NCI-H1105 (cell line): Measurements from ENCODE around the gene ADAMTS6.
A peak's percentile ranks its signal among the peaks of the same experiment; 100 is the strongest.

Source experiments
- DNase-seq: peaks from one replicate; lab custom pipeline; 2025; lab: John Stamatoyannopoulos, UW

ADAMTS6 gene

DNA sequence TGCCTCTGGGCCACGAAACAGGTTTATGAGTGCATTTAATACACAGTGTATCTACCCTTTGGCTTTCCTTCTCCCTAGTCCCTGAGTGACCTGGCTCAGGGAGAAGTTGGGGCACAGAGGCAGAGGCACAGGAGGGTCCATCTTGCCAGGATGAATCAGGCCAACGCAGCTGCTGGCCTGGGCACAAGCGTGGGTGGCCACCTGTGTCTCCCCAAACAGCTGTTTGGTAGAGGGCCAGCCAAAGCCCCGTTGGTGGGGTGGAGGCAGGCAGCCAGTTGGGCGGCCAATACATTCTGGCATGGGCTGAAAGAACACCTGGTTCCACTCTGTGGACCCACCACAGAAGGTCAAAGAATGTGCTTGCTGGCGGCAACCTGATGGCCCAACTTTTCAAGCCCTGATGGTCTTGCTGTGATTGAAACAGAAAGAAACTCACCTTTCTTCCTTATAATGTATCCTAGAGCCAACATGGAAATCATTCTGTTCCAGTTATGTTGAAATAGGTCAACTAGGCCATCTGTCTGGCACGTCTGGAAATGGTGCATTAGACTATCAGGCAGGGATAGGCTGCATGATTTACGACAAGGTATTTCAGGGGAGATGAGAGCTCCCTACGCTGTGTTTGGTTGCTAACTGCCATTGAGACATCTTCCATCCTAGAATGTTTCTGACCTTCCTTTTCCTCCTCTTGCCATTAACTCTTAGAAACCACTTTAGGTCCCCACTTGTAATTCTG, 337.4 kb downstream of the ADAMTS6 start:
- no peak for DNase-seq

- DNase-seq = no peak
Measured at GRCh38 chr5:65142511-65143011, 339.2 kb downstream of the ADAMTS6 start.

GRCh38 chr5:65142016-65142415, 339.7 kb downstream of the ADAMTS6 start:
- DNase-seq = no peak

GRCh38 chr5:65141493-65141892, 340.2 kb downstream of the ADAMTS6 start:
- peak; percentile 25 for DNase-seq

DNA sequence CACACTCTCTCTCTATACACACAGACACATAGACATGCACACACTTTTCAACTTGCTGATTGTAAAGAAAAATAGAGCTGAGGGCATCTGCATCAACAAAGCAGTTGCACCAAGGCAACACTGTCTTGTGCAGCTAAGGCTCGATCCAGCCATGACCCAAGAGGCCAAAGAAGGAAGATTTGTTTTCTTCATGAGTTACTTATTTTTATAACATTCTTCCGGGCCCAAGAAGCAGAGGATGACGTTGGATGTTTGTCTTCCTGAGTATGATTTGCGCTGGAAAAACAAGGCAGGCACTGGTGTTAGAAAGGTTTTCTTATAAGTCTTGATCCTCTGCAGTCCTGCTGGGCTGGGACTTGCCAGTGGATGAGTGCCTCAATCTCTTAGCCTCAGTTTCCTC, 344.1 kb downstream of the ADAMTS6 start:
- DNase-seq = no peak

DNA sequence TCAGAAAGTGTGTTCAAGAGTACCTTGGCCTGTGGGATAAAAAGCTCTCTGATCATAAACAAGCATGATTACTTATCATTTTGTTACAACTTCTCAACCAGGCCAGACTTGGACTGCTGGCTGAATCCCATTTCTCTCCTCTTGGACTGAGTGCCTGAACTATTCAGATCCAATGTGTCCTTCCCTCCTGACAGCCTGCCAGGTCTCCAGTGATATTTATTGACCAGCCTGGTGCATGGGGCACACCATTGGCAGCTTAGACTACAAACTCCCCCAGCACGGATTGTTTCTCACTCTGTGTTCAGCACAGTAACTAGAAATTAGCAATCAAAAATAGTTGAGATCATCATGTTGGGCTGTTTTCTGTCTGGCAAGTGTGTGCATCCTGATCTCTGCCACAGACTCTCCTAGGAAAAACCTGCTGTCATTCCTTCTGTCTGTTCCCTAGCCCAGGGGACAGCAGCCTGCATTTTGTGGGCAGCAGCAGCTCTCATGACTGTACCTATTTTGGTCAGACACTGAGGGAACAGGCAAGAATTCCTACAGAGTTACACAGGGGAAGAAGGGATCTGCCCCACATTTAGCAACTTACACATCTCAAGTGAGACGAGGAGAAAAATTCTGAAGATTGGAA, 348.1 kb downstream of the ADAMTS6 start:
- no peak for DNase-seq

GRCh38 chr5:65132386-65132785, 349.3 kb downstream of the ADAMTS6 start:
- no peak for DNase-seq

DNA sequence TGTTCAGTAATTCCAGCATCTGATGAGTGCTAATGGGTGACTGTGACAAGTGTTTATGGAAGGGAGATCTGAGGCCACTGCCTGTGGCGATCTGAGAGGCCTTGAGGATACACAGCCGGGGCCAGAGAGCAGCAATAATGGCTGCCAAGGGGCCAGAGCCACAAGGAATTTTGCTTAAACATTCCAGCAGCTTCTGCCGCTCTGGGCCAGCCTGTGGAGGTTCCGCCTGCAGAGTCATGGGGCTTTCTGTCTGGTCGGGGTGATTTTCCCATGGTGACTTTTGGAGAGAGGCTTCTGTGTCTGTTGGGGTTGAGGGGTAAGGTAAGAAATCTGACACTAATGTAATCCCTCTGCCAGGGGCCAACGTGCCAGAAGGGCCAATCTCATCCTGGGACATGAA, 353.5 kb downstream of the ADAMTS6 start:
- DNase-seq = no peak

DNA sequence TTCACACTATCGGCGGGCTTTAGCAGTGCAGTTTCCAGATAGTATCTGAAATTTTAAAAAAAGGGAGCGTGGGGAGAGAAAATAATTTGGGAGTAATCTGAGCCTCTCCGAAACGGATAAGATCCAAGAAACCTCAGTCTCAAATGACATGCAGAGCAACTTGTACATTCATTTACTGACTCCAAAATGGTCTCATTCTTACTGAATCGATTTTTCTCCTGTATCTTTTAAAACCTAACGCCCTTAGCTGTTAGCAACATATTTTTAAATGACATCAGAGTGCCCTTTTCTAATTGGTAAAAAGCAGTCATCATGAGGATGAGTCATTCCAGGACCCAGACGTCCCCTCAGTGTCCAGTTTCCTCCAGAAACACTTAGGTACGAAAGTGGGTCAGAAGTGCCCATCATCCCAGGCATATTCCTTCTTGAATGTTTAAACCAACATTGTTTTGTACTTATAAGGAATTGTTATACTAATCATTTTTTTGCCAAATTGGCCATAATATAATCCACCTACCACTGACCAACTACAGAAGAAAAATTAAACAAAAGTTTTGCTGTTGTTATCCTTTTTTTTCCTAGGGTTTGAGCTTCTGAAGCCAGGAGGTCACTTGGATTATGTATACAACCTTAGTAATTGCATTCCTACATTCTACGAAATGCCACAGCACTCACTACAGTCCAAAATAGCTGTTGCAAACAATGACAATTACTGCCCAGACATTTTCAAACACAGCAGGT, 354.4 kb downstream of the ADAMTS6 start:
- DNase-seq = no peak

GRCh38 chr5:65126542-65127069, 355.1 kb downstream of the ADAMTS6 start:
- DNase-seq = no peak

DNA sequence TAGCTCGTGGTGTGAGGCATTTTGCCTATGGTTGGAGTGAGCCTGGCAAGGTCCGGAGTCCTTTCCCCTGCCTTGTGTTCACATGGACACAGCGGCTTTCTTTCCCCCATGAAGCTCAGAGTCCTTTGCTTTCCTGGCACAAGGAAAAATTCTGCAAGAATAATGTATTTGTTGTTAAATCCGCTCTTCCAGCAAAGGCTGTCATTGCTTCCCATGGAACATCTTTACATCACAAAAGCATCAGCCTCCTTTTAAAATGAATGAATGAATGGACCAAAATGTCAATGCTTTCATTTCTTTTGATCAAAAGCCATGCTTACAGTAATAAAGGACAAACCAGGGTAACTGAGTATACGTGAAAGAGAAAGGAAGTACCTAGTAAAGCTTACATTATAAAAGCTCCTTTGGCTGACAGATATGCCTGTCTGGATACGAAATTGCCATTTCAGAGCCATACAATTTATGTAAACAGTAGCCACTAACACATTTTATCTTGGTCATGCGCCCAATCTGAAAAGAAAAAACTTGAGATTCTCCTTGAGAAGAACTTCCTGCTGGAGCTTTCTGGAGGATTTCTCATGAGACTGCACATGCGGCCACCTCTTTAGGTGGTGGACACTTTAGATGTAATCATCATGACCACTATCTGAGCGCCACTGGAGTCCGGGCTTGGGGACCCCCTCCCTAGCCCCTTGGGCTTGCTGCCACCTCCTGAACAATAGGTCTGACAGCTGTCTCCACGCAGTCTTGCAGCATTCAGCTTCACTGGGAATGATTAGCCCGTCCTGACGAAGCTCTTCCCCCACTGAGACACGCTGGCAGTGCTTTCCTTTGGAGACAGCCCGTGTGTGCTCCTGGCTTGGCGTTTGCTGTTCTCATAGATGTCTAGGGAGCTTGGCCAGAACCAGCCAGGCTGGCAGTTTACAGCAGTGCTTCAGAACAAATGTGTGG, 355.9 kb downstream of the ADAMTS6 start:
- peak; percentile 10 for DNase-seq

GRCh38 chr5:65121880-65122436, 359.8 kb downstream of the ADAMTS6 start:
- DNase-seq = no peak

- peak; percentile 72 for DNase-seq
Measured at GRCh38 chr5:65120371-65120967, 361.3 kb downstream of the ADAMTS6 start.

DNA sequence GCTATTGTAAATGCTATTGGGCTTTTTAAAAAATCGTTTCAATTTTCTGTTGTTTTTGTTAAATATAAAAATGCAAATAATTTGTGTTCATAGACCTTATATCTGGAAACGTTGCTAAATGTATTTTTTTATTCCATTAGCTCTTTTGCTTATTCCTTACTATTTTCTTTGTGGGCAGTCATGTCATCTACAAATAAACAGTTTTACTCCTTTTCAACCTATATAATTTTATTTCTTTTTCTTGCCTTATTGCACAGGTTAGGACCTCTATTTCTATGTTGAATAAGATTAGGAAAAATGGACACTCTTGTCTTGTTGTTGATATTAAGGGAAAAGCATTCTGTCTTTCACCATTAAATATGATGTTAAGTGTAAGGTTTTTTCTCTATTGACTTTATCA, 364.2 kb downstream of the ADAMTS6 start:
- no peak for DNase-seq

DNA sequence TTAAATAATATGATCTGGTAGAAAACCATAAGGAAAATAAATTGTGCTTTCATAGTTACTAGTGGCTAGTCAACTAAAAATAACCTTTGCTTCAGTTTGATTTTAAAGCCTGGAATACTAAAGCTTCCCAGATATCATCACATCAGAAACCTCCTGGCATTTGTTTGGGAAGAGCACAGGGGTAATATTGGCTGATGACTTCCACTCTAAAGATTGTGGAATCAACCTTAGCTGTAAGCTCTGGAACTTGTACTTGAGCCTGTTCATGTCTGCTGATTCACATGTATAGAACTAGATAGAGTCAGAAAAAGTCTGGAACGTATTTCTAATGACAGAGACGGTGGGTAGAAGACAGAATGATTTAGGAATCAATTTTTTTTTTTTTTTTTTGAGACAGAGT, 367.9 kb downstream of the ADAMTS6 start:
- DNase-seq = no peak

DNA sequence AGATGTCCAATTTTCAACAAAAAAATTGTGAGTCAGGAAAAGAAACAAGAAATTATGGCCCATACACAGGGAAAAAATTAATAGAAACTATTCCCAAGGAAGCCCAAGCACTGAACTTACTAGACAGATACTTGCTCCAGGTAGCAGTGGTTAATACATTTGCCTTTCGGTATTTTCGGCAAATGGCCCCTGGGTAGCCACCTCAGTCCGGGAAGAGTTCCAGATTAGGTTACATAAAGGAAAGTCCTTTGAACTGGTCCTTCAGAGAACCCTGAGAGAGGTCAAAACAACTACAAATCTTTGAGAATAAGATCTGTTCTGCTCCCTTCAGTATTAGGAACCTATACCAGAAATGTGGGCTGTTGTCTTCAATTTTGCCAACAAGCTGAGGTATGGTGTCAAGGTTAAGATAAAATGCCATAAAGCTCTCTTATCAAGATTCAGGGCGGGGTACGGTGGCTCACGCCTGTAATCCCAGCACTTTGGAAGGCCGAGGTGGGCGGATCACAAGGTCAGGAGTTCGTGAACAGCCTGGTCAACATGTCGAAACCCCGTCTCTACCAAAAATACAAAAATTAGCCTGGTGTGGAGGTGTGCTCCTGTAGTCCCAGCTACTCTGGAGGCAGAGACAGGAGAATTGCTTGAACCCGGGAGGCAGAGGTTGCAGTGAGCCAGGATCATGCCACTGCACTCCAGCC, 369.6 kb downstream of the ADAMTS6 start:
- no peak for DNase-seq

GRCh38 chr5:65108786-65109743, 372.7 kb downstream of the ADAMTS6 start:
- no peak for DNase-seq

DNA sequence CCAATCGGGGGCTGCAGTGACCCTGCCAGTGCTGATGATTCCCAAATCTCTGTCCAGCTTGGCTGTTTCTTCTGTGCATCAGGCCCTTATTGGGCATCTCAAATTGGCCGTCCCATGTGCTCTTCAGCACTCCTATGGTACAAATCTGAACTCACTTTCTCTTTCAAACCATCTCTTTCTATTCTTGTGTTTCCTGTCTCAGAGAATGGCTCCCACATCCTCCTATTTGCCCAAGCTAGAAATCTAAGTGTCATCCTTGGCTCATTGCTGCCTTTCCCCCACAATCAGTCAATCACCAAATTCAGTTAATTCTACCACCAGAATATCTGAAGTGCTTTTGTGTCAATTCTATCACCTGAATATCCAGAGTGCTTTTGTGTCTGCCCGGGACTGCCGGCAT, 376.4 kb downstream of the ADAMTS6 start:
- no peak for DNase-seq

- no peak for DNase-seq
Measured at GRCh38 chr5:65104831-65105230, 376.9 kb downstream of the ADAMTS6 start.
